GM18498 (cell line): Measurements from ENCODE around the gene TPCN2.
"Not testable (repeated sequence)": the region's sequence is repeated elsewhere in the genome, so short reads cannot be mapped to it uniquely, and the experiment has no call there.

ENCODE experiments used
- ATAC-seq: cut with Tn5 transposase; IDR thresholded peaks from one replicate; pipeline ENCODE4 v1.9.1; 2021; ENCODE audit warnings: mild to moderate bottlenecking, moderate library complexity; ENCODE audit not compliant: unreplicated experiment

Gene TPCN2

GRCh38 chr11:69073469-69073868 lies 24.7 kb downstream of the TPCN2 start:
- ATAC-seq: no peak

DNA sequence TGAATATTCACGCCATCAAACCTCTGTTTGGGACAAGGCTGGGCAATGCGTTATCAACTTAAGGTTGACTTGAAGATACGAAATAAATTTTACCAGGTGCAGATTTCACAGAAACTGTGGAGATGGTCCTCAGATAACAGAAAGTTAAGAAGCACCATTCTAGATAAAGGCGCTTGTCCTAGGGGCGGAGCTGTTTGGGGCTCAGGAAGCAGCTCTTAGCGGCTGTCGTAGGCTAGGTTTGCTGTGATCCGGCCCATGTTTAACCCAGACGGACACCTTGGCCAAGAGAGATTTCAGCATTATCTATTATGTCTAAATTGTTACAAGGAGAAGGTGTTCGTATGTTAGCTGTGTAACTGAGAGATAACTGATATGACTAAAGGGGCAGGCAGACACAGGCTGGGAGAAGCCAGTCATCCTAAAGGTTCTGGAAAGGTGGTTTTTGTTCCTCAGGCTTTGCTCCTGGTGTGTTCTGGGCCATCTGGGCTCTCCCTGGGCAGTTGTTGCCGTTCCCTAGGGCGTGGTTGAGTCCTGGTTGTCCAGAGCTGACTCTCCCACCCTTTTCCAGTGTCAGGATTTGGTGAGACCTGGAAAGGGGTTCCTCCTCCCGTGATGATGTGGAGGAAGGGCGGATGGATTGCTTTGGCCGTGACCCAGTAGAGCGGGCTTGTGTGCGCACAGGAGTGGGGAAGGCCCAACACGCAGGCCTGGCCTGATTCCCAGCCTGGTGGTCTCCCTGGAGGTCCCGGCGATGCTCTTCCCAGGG lies 25.8 kb downstream of the TPCN2 start:
- ATAC-seq: no peak

GRCh38 chr11:69075421-69076128 lies 26.8 kb downstream of the TPCN2 start:
- no peak for ATAC-seq

DNA sequence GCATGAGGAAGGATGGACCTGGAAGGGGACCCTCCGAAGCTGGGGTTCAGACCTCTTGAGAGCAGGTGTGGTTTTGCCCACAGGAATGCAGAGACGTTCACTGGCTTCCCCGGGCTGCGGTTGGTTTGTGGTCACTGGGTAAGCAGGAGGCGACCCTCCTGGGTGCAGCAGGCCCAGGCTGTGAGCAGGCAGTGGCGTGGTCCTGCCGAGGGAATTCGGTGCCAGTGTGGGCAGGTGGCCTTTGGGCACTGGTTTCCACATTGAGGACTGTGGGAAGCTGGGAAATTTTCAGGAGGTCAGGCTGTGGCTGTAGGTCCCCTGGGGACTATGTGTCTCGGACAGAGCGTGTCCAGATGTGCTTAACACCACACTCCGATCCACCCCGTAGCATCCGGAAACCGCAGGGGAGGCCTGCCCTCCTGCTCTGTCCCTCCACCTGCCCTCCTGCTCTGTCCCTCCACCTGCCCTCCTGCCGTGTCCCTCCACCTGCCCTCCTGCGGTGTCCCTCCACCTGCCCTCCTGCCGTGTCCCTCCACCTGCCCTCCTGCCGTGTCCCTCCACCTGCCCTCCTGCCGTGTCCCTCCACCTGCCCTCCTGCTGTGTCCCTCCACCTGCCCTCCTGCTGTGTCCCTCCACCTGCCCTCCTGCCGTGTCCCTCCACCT lies 27.5 kb downstream of the TPCN2 start:
- ATAC-seq: no peak

DNA sequence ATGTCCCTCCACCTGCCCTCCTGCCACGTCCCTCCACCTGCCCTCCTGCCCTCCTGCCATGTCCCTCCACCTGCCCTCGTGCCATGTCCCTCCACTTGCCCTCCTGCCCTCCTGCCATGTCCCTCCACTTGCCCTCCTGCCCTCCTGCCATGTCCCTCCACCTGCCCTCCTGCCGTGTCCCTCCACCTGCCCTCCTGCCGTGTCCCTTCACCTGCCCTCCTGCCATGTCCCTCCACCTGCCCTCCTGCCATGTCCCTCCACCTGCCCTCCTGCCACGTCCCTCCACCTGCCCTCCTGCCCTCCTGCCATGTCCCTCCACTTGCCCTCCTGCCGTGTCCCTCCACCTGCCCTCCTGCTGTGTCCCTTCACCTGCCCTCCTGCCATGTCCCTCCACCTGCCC lies 28.2 kb downstream of the TPCN2 start:
- ATAC-seq: not testable (repeated sequence)

GRCh38 chr11:69078508-69078907 lies 29.8 kb downstream of the TPCN2 start:
- no peak for ATAC-seq

GRCh38 chr11:69078930-69079605 lies 30.3 kb downstream of the TPCN2 start:
- ATAC-seq: no peak

- ATAC-seq: no peak
Observed at GRCh38 chr11:69079661-69080256, 31.0 kb downstream of the TPCN2 start.

GRCh38 chr11:69080257-69080995 lies 31.7 kb downstream of the TPCN2 start:
- no peak for ATAC-seq

DNA sequence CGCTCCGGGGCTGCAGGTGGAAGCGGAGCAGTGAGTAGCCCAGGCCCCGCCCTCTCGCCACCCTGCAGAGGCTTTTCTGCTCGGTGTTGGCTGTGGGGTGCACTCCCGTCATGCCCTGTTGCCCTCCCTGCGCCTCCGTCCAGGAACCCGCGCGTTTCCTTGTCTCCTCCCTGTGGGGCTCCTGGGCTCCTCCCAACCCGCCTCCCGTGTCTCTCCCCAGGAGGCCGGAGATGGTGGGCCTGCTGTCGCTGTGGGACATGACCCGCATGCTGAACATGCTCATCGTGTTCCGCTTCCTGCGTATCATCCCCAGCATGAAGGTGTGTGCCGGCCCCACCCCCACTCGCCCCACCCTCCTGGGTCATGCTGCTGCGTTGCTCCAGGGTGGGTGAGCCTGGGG lies 32.4 kb downstream of the TPCN2 start:
- ATAC-seq: no peak

GRCh38 chr11:69083531-69084247 lies 35.0 kb downstream of the TPCN2 start:
- no peak for ATAC-seq

DNA sequence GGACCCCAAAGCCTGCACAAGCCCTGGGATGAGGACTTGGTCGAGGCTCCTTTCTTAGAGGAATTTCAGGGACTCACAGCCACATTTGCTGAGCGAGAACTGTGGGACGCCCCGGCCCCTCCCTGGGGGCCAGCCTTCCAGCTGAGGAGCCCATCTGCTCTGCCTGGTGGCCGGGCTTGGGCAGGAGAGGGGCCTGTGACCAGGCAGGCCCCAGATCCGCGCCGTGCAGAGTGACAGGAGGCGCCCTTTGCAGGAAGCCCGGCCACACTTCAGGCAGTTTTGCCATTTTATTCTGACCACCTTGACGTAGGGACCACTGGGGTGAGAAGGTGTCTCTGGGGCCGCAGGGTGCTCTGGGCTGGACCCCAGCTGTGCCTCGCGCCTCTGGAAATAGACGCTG lies 35.6 kb downstream of the TPCN2 start:
- no peak for ATAC-seq

DNA sequence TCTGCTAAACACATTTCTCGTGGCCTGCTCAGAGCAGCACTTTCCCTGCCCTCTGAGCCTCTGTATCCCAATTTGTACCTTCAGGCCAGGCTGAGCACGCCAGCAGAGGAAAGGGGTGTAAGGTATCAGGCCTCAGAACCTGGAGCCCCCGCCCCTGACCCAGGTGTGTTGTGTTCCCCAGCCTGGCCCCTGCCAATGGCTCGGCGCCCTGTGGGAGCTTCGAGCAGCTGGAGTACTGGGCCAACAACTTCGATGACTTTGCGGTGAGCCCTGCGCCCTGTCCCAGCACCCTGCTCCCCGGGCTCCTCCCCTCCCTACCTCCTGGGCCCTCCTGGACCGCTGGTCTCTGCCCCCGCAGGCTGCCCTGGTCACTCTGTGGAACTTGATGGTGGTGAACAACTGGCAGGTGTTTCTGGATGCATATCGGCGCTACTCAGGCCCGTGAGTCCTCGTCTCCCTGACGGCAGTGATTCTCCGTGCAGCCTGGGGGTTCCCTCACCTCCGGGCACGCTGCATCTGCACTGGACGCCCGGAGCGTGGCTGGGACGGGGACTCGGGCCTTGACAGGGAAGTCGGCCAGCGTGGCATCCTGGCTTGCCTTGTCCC lies 36.9 kb downstream of the TPCN2 start:
- ATAC-seq: no peak

DNA sequence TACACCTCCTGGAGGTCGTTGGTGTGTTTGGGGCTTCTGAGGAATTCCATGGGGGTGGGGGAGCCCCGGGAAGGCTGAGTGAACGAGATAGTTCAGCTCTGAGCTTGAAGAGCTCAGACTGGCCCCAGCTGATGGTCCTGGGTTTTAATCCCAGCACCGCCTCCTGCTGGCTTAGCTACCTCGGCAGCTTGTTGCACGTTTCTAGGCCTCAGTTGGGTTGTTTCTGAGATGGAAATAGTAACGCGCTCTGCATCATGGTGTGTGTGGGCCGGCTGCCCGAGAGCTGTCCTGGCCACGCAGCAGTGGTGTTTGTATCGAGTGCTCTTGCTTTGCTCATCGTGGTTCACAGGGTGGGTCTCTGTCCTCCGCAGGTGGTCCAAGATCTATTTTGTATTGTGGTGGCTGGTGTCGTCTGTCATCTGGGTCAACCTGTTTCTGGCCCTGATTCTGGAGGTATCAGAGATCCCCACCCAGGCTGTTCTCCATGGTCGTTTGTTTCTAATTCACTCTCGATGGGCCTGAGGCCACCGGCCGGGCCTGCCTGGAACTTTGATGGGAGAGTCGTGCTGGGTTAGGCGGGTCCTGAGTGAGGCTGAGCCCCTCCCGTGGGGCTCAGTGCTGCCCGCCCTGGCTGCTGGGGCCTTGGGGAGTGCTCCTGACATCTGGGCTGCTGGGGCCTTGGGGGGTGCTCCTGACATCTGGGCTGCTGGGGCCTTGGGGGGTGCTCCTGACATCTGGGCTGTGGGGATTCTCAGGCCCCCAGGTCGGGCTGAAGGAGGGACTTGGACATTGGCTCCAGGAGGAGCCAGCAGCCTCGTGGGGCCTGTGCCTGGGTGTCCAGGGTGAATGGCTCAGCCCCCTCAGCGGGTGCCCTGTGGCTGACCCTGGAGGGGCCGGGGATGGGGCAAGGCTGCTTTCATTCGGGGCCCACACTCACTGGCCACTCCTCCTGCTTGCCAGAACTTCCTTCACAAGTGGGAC lies 37.7 kb downstream of the TPCN2 start:
- ATAC-seq: no peak

- ATAC-seq: no peak
Observed at GRCh38 chr11:69087133-69087524, 38.4 kb downstream of the TPCN2 start.

DNA sequence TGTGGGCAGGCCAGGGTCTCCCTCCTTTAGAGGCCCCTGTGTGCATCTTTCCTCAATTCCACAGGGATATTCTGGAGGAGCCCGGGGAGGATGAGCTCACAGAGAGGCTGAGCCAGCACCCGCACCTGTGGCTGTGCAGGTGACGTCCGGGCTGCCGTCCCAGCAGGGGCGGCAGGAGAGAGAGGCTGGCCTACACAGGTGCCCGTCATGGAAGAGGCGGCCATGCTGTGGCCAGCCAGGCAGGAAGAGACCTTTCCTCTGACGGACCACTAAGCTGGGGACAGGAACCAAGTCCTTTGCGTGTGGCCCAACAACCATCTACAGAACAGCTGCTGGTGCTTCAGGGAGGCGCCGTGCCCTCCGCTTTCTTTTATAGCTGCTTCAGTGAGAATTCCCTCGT lies 39.1 kb downstream of the TPCN2 start:
- ATAC-seq: no peak

GRCh38 chr11:69088676-69089146 lies 40.0 kb downstream of the TPCN2 start:
- no peak for ATAC-seq

- ATAC-seq: no peak
Observed at GRCh38 chr11:69089258-69089657, 40.5 kb downstream of the TPCN2 start.
